Nephron progenitor cell (in vitro differentiated cells): ENCODE data around the gene VCX3A.
A peak's percentile ranks its signal among the peaks of the same experiment; 100 is the strongest.

Source experiments
- DNase-seq: peaks from one replicate; pipeline ENCODE4 v3.0.0; 2021
- H3K27ac Mint-ChIP-seq: 2 replicates; pipeline ENCODE4 v1.8.0; 2021; ENCODE audit warnings: mild to moderate bottlenecking, moderate library complexity, mixed read lengths
- H3K27me3 Mint-ChIP-seq: 2 replicates; pipeline ENCODE4 v1.8.0; 2021; ENCODE audit warnings: mild to moderate bottlenecking, low read depth, mixed read lengths; ENCODE audit not compliant: poor library complexity
- H3K36me3 Mint-ChIP-seq: 2 replicates; pipeline ENCODE4 v1.8.0; 2021; ENCODE audit warnings: low read depth, mixed read lengths
- H3K4me1 Mint-ChIP-seq: 2 replicates; pipeline ENCODE4 v1.8.0; 2021; ENCODE audit warnings: mixed read lengths
- H3K4me3 Mint-ChIP-seq: 2 replicates; pipeline ENCODE4 v1.8.0; 2021; ENCODE audit warnings: mild to moderate bottlenecking, moderate library complexity, mixed read lengths
- H3K9me3 Mint-ChIP-seq: 2 replicates; pipeline ENCODE4 v1.8.0; 2021; ENCODE audit warnings: mild to moderate bottlenecking, moderate library complexity, mixed read lengths
- TF ChIP-seq, protein P1 (sequence below): fragments of 200-600 bp; sonication (generic); IDR thresholded peaks from 2 replicates; pipeline ENCODE4 v1.5.0; 2021; ENCODE audit warnings: antibody characterized with exemption

The VCX3A gene

GRCh38 chrX:6545712-6546111 lies 10.8 kb upstream of the VCX3A start:
- Mint-ChIP-seq H3K27me3 (peaks cover 4% of the 10 kb centered on the region), H3K36me3 (no peaks in the 10 kb centered on the region), H3K9me3 (peaks cover 14% of the 10 kb centered on the region), H3K4me3 (no peak overlapping the region), H3K4me1 (no peaks in the 10 kb centered on the region), H3K27ac (no peak overlapping the region)
- no peak for DNase-seq
- TF ChIP-seq, protein P1, sequence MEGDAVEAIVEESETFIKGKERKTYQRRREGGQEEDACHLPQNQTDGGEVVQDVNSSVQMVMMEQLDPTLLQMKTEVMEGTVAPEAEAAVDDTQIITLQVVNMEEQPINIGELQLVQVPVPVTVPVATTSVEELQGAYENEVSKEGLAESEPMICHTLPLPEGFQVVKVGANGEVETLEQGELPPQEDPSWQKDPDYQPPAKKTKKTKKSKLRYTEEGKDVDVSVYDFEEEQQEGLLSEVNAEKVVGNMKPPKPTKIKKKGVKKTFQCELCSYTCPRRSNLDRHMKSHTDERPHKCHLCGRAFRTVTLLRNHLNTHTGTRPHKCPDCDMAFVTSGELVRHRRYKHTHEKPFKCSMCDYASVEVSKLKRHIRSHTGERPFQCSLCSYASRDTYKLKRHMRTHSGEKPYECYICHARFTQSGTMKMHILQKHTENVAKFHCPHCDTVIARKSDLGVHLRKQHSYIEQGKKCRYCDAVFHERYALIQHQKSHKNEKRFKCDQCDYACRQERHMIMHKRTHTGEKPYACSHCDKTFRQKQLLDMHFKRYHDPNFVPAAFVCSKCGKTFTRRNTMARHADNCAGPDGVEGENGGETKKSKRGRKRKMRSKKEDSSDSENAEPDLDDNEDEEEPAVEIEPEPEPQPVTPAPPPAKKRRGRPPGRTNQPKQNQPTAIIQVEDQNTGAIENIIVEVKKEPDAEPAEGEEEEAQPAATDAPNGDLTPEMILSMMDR, result no peak

GRCh38 chrX:6526564-6527136 lies 8.3 kb downstream of the VCX3A start:
- H3K4me3 Mint-ChIP-seq, result no peak overlapping the region
- H3K4me1 Mint-ChIP-seq, result no peaks in the 10 kb centered on the region
- H3K27ac Mint-ChIP-seq, result no peak overlapping the region
- TF ChIP-seq, protein P1, result no peak
- DNase-seq, result no peak
- H3K27me3 Mint-ChIP-seq, result peaks cover 5% of the 10 kb centered on the region
- H3K36me3 Mint-ChIP-seq, result no peaks in the 10 kb centered on the region
- no peaks in the 10 kb centered on the region for H3K9me3 Mint-ChIP-seq

GRCh38 chrX:6517376-6517775 lies 17.5 kb downstream of the VCX3A start:
- TF ChIP-seq, protein P1, result no peak
- peaks cover 5% of the 10 kb centered on the region for H3K27me3 Mint-ChIP-seq
- H3K36me3 Mint-ChIP-seq, result no peaks in the 10 kb centered on the region
- H3K9me3 Mint-ChIP-seq, result no peaks in the 10 kb centered on the region
- H3K4me3 Mint-ChIP-seq, result no peak overlapping the region
- DNase-seq, result no peak
- H3K27ac Mint-ChIP-seq, result no peak overlapping the region
- no peaks in the 10 kb centered on the region for H3K4me1 Mint-ChIP-seq

- peak overlapping the region; percentile 91 for H3K27ac Mint-ChIP-seq
- H3K4me1 Mint-ChIP-seq, result peaks cover 18% of the 10 kb centered on the region
- no peaks in the 10 kb centered on the region for H3K36me3 Mint-ChIP-seq
- no peak for DNase-seq
- no peaks in the 10 kb centered on the region for H3K9me3 Mint-ChIP-seq
- H3K27me3 Mint-ChIP-seq, result peaks cover 3% of the 10 kb centered on the region
- TF ChIP-seq, protein P1, result no peak
- H3K4me3 Mint-ChIP-seq, result no peak overlapping the region
Measured at GRCh38 chrX:6506444-6506843, 28.5 kb downstream of the VCX3A start.

- DNase-seq, result no peak
- peaks cover 6% of the 10 kb centered on the region for H3K27me3 Mint-ChIP-seq
Measured at GRCh38 chrX:6505960-6506359, 29.0 kb downstream of the VCX3A start.

GRCh38 chrX:6500719-6501118 lies 34.2 kb downstream of the VCX3A start:
- H3K4me3 Mint-ChIP-seq, result no peak overlapping the region
- no peaks in the 10 kb centered on the region for H3K36me3 Mint-ChIP-seq
- H3K27me3 Mint-ChIP-seq, result peaks cover 3% of the 10 kb centered on the region
- TF ChIP-seq, protein P1, result no peak
- DNase-seq, result no peak
- no peak overlapping the region for H3K27ac Mint-ChIP-seq
- no peaks in the 10 kb centered on the region for H3K9me3 Mint-ChIP-seq
- peaks cover 7% of the 10 kb centered on the region for H3K4me1 Mint-ChIP-seq

More at GRCh38 chrX:6505960-6506359, 29.0 kb downstream of the VCX3A start:
- TF ChIP-seq, protein P1, result no peak
- H3K27ac Mint-ChIP-seq, result peak overlapping the region; percentile 91
- no peaks in the 10 kb centered on the region for H3K9me3 Mint-ChIP-seq
- H3K36me3 Mint-ChIP-seq, result no peaks in the 10 kb centered on the region
- H3K4me1 Mint-ChIP-seq, result peaks cover 18% of the 10 kb centered on the region
- H3K4me3 Mint-ChIP-seq, result no peak overlapping the region
